Uterus (tissue), 2 donors: ENCODE results near the gene SMIM1.

ENCODE experiments used
- POLR2A ChIP-seq, 2 donors: fragments of 450-650 bp; IDR thresholded peaks; one replicate each; pipeline ENCODE4 v1.6.1; 2016; ENCODE audit warnings: antibody characterized with exemption in 2 of 2, mild to moderate bottlenecking in 1 of 2, moderate library complexity in 1 of 2
- TF ChIP-seq, protein P1 (sequence below), 4 experiments: fragments of 200-600 bp in 2 of 4; fragments of 450-650 bp in 2 of 4; sonication (generic) in 2 of 4; IDR thresholded peaks; one replicate each; pipeline ENCODE4 v1.5.1; 2016 to 2019; ENCODE audit warnings: antibody characterized with exemption in 4 of 4, mild to moderate bottlenecking in 2 of 4, moderate library complexity in 1 of 4

DNA sequence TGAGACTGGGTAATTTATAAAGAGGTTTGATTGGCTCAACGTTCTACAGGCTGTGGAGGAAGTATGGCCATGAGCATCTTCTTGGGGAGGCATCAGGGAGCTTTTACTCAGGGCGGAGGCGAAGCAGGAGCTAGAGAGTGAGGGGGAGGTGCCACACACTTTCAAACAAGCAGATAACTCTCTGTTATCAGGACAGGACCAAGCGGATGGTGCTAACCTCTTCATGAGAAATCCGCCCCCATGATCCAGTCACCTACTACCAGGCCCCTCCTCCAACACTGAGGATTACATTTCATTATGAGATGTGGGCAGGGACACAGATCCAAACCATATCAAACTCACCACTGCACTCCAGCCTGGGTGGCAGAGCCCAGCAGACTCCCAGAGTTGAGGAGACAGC lies 35.2 kb downstream of the SMIM1 start:
- TF ChIP-seq, protein P1, sequence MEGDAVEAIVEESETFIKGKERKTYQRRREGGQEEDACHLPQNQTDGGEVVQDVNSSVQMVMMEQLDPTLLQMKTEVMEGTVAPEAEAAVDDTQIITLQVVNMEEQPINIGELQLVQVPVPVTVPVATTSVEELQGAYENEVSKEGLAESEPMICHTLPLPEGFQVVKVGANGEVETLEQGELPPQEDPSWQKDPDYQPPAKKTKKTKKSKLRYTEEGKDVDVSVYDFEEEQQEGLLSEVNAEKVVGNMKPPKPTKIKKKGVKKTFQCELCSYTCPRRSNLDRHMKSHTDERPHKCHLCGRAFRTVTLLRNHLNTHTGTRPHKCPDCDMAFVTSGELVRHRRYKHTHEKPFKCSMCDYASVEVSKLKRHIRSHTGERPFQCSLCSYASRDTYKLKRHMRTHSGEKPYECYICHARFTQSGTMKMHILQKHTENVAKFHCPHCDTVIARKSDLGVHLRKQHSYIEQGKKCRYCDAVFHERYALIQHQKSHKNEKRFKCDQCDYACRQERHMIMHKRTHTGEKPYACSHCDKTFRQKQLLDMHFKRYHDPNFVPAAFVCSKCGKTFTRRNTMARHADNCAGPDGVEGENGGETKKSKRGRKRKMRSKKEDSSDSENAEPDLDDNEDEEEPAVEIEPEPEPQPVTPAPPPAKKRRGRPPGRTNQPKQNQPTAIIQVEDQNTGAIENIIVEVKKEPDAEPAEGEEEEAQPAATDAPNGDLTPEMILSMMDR (IDR thresholded peaks at IDR 0.05), result no peak
- no peak for TF ChIP-seq POLR2A (IDR thresholded peaks at IDR 0.05)
